HEK293 (cell line): ENCODE data around the gene LRP1B.

Source experiments
- CTCF ChIA-PET: fragments of 350-600 bp; formaldehyde crosslinking; extraction: SDS; loops from one replicate; lab custom pipeline; 2021; ENCODE audit warnings: antibody characterized with exemption; lab: Yijun Ruan, JAX
- POLR2A ChIA-PET: fragments of 300-600 bp; formaldehyde crosslinking; extraction: SDS; loops from one replicate; lab custom pipeline; 2020; ENCODE audit warnings: antibody characterized with exemption, inconsistent platforms; lab: Yijun Ruan, JAX
- H3K27ac ChIP-seq: fragments of 200-500 bp; sonication (Bioruptor generic); 2 replicates; pipeline ENCODE4 v1.5.1; 2014; ENCODE audit warnings: low read depth, low read length, control low read depth, inconsistent platforms; ENCODE audit errors: extremely low read depth
- H3K36me3 ChIP-seq, 2 experiments: fragments of 200-500 bp in 1 of 2; sonication (Bioruptor generic) in 1 of 2; 1 replicate in 1 of 2; 2 replicates in 1 of 2; pipeline ENCODE4 v1.5.1; 2014 to 2017; ENCODE audit warnings: inconsistent platforms in 2 of 2, low read length in 2 of 2; ENCODE audit not compliant: control insufficient read depth in 2 of 2, insufficient read depth in 1 of 2
- H3K4me1 ChIP-seq: fragments of 200-500 bp; sonication (Bioruptor generic); 2 replicates; pipeline ENCODE4 v1.5.1; 2014; ENCODE audit warnings: mild to moderate bottlenecking, low read length, inconsistent platforms; ENCODE audit not compliant: control insufficient read depth, insufficient read depth
- H3K4me3 ChIP-seq: 2 replicates; pipeline ENCODE4 v1.5.1; 2011; ENCODE audit warnings: low read depth, mild to moderate bottlenecking, control low read depth, low read length, moderate library complexity
- H3K9me3 ChIP-seq: fragments of 200-500 bp; sonication (Bioruptor generic); 2 replicates; pipeline ENCODE4 v1.5.1; 2014; ENCODE audit warnings: low read depth, low read length, inconsistent platforms; ENCODE audit not compliant: control insufficient read depth, insufficient read depth
- BCL6B ChIP-seq: fragments of 450-650 bp; formaldehyde crosslinking; IDR thresholded peaks from 2 replicates; pipeline ENCODE4 v1.5.1; 2017; ENCODE audit warnings: missing biosample characterization, missing genetic modification characterization
- EGR2 ChIP-seq: fragments of 450-650 bp; formaldehyde crosslinking; IDR thresholded peaks from 2 replicates; pipeline ENCODE4 v1.5.1; 2016; ENCODE audit warnings: low read depth, missing biosample characterization, missing genetic modification characterization
- REPIN1 ChIP-seq: fragments of 450-650 bp; formaldehyde crosslinking; IDR thresholded peaks from 2 replicates; pipeline ENCODE4 v1.5.1; 2017; ENCODE audit warnings: missing biosample characterization, missing genetic modification characterization, low read depth
- SCRT1 ChIP-seq: fragments of 450-650 bp; formaldehyde crosslinking; IDR thresholded peaks from 2 replicates; pipeline ENCODE4 v1.5.1; 2016; ENCODE audit warnings: missing biosample characterization, missing genetic modification characterization, borderline replicate concordance
- SP7 ChIP-seq: fragments of 450-650 bp; formaldehyde crosslinking; IDR thresholded peaks from 2 replicates; pipeline ENCODE4 v1.5.1; 2016; ENCODE audit warnings: missing biosample characterization, missing genetic modification characterization
- TCF7L2 ChIP-seq: IDR thresholded peaks from 2 replicates; pipeline ENCODE4 v1.6.1; 2011; ENCODE audit warnings: low read depth, mild to moderate bottlenecking, inconsistent platforms, low read length, moderate library complexity, borderline replicate concordance
- ZBTB21 ChIP-seq: fragments of 450-650 bp; formaldehyde crosslinking; IDR thresholded peaks from 2 replicates; pipeline ENCODE4 v1.5.1; 2017; ENCODE audit warnings: missing biosample characterization, missing genetic modification characterization
- ZEB2 ChIP-seq: fragments of 450-650 bp; formaldehyde crosslinking; IDR thresholded peaks from 2 replicates; pipeline ENCODE4 v1.5.1; 2016; ENCODE audit warnings: missing biosample characterization, missing genetic modification characterization
- ZFHX2 ChIP-seq: fragments of 450-650 bp; formaldehyde crosslinking; conservative IDR thresholded peaks from 2 replicates; pipeline ENCODE4 v1.5.1; 2016; ENCODE audit warnings: missing biosample characterization, missing genetic modification characterization
- ZNF112 ChIP-seq: fragments of 450-650 bp; formaldehyde crosslinking; IDR thresholded peaks from 2 replicates; pipeline ENCODE4 v1.5.0; 2017; ENCODE audit warnings: missing biosample characterization, missing genetic modification characterization
- ZNF146 ChIP-seq: fragments of 450-650 bp; formaldehyde crosslinking; IDR thresholded peaks from 2 replicates; pipeline ENCODE4 v1.5.1; 2016; ENCODE audit warnings: missing biosample characterization, missing genetic modification characterization
- ZNF16 ChIP-seq: fragments of 450-650 bp; formaldehyde crosslinking; IDR thresholded peaks from 2 replicates; pipeline ENCODE4 v1.5.1; 2016; ENCODE audit warnings: low read depth, missing biosample characterization, missing genetic modification characterization
- ZNF184 ChIP-seq: fragments of 450-650 bp; IDR thresholded peaks from 2 replicates; pipeline ENCODE4 v1.5.1; 2018; ENCODE audit warnings: missing biosample characterization, mild to moderate bottlenecking, missing genetic modification characterization
- ZNF211 ChIP-seq: fragments of 450-650 bp; formaldehyde crosslinking; IDR thresholded peaks from 2 replicates; pipeline ENCODE4 v1.5.1; 2016; ENCODE audit warnings: low read depth, missing biosample characterization, missing genetic modification characterization
- ZNF24 ChIP-seq: fragments of 450-650 bp; formaldehyde crosslinking; IDR thresholded peaks from 2 replicates; pipeline ENCODE4 v1.5.1; 2016; ENCODE audit warnings: missing biosample characterization, missing genetic modification characterization
- ZNF510 ChIP-seq: fragments of 450-650 bp; formaldehyde crosslinking; IDR thresholded peaks from 2 replicates; pipeline ENCODE4 v1.5.1; 2018; ENCODE audit warnings: mild to moderate bottlenecking, missing genetic modification characterization, missing biosample characterization; ENCODE audit not compliant: insufficient replicate concordance
- ZNF529 ChIP-seq: fragments of 450-650 bp; formaldehyde crosslinking; IDR thresholded peaks from 2 replicates; pipeline ENCODE4 v1.5.1; 2017; ENCODE audit warnings: missing genetic modification characterization, missing biosample characterization; ENCODE audit not compliant: insufficient replicate concordance
- ZNF548 ChIP-seq: fragments of 450-650 bp; formaldehyde crosslinking; IDR thresholded peaks from 2 replicates; pipeline ENCODE4 v1.5.1; 2016; ENCODE audit warnings: missing biosample characterization, missing genetic modification characterization
- ZNF571 ChIP-seq: fragments of 450-650 bp; formaldehyde crosslinking; IDR thresholded peaks from 2 replicates; pipeline ENCODE4 v1.5.0; 2017; ENCODE audit warnings: missing biosample characterization, missing genetic modification characterization
- ZNF596 ChIP-seq: fragments of 450-650 bp; IDR thresholded peaks from 2 replicates; pipeline ENCODE4 v1.5.0; 2018; ENCODE audit warnings: missing biosample characterization, mild to moderate bottlenecking, missing genetic modification characterization, moderate library complexity
- ZNF670 ChIP-seq: fragments of 450-650 bp; formaldehyde crosslinking; IDR thresholded peaks from 2 replicates; pipeline ENCODE4 v1.5.1; 2016; ENCODE audit warnings: missing biosample characterization, missing genetic modification characterization, low read depth
- ZNF707 ChIP-seq: fragments of 450-650 bp; formaldehyde crosslinking; IDR thresholded peaks from 2 replicates; pipeline ENCODE4 v1.5.1; 2016; ENCODE audit warnings: missing biosample characterization, missing genetic modification characterization
- ZNF777 ChIP-seq: fragments of 450-650 bp; formaldehyde crosslinking; IDR thresholded peaks from 2 replicates; pipeline ENCODE4 v1.5.1; 2017; ENCODE audit warnings: missing biosample characterization, missing genetic modification characterization, borderline replicate concordance
- ZNF792 ChIP-seq: fragments of 450-650 bp; formaldehyde crosslinking; IDR thresholded peaks from 2 replicates; pipeline ENCODE4 v1.5.1; 2016; ENCODE audit warnings: missing biosample characterization, missing genetic modification characterization
- ZSCAN4 ChIP-seq: fragments of 450-650 bp; formaldehyde crosslinking; IDR thresholded peaks from 2 replicates; pipeline ENCODE4 v1.5.1; 2017; ENCODE audit warnings: missing biosample characterization, missing genetic modification characterization
- TF ChIP-seq, protein P1 (sequence below): fragments of 450-650 bp; formaldehyde crosslinking; IDR thresholded peaks from 2 replicates; pipeline ENCODE4 v1.5.1; 2016; ENCODE audit warnings: missing biosample characterization, missing genetic modification characterization
- TF ChIP-seq, protein P2 (sequence below): fragments of 450-650 bp; formaldehyde crosslinking; IDR thresholded peaks from 2 replicates; pipeline ENCODE4 v1.5.1; 2016; ENCODE audit warnings: missing biosample characterization, missing genetic modification characterization
- TF ChIP-seq, protein P3 (sequence below): fragments of 450-650 bp; formaldehyde crosslinking; IDR thresholded peaks from 2 replicates; pipeline ENCODE4; 2016; ENCODE audit warnings: missing biosample characterization, missing genetic modification characterization

LRP1B gene

GRCh38 chr2:141186413-141187074, 944.3 kb downstream of the LRP1B start:
- TF ChIP-seq ZNF510 (tag by site-specific recombination): no peak
- no peak for TF ChIP-seq ZNF529 (tag by site-specific recombination)
- TF ChIP-seq ZSCAN4 (tag by site-specific recombination): no peak
- TF ChIP-seq ZNF16: no peak
- TF ChIP-seq ZNF777: no peak
- TF ChIP-seq ZNF670 (tag by site-specific recombination): no peak
- no peak for TF ChIP-seq ZFHX2
- TF ChIP-seq SCRT1 (tag by site-specific recombination): no peak
- TF ChIP-seq, protein P1, sequence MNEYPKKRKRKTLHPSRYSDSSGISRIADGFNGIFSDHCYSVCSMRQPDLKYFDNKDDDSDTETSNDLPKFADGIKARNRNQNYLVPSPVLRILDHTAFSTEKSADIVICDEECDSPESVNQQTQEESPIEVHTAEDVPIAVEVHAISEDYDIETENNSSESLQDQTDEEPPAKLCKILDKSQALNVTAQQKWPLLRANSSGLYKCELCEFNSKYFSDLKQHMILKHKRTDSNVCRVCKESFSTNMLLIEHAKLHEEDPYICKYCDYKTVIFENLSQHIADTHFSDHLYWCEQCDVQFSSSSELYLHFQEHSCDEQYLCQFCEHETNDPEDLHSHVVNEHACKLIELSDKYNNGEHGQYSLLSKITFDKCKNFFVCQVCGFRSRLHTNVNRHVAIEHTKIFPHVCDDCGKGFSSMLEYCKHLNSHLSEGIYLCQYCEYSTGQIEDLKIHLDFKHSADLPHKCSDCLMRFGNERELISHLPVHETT (tag by site-specific recombination): no peak
- TF ChIP-seq ZNF571: no peak
- no peak for TF ChIP-seq ZNF792
- no peak for TF ChIP-seq SP7 (tag by site-specific recombination)
- no peak for TF ChIP-seq ZBTB21
- TF ChIP-seq, protein P2, sequence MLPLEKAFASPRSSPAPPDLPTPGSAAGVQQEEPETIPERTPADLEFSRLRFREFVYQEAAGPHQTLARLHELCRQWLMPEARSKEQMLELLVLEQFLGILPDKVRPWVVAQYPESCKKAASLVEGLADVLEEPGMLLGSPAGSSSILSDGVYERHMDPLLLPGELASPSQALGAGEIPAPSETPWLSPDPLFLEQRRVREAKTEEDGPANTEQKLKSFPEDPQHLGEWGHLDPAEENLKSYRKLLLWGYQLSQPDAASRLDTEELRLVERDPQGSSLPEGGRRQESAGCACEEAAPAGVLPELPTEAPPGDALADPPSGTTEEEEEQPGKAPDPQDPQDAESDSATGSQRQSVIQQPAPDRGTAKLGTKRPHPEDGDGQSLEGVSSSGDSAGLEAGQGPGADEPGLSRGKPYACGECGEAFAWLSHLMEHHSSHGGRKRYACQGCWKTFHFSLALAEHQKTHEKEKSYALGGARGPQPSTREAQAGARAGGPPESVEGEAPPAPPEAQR (tag by site-specific recombination): no peak
- no peak overlapping the region for H3K4me3 ChIP-seq
- ChIA-PET CTCF (no interaction called here), POLR2A (no interaction called here)
- H3K9me3 ChIP-seq: no peaks in the 10 kb centered on the region
- H3K27ac ChIP-seq: no peak overlapping the region
- no peaks in the 10 kb centered on the region for H3K36me3 ChIP-seq
- H3K4me1 ChIP-seq: no peaks in the 10 kb centered on the region

DNA sequence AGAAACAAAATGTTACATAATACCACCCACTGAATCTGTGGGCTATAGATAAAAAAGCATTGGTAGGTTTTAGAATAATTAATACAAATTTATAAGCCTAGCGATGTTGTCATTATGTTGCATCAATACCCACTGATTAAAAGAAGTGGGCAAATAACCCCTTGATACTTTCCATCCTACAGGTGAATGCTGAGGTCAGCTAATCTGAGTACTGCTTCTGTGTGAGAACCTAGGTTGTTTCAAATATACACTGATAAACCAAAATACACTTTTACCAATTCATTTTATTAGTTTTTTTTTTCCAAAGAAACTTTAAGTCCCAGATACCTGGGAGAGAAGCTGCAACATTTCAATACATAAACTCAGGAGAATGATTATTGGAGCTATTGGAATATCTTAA, 948.6 kb downstream of the LRP1B start:
- no peaks in the 10 kb centered on the region for H3K36me3 ChIP-seq
- H3K9me3 ChIP-seq: no peaks in the 10 kb centered on the region
- no peak overlapping the region for H3K4me3 ChIP-seq
- no peaks in the 10 kb centered on the region for H3K4me1 ChIP-seq
- CTCF ChIA-PET: no interaction called here
- no peak for TF ChIP-seq REPIN1
- no peak for TF ChIP-seq ZNF707 (tag by site-specific recombination)
- no peak for TF ChIP-seq TCF7L2
- no peak for TF ChIP-seq ZNF596 (tag by site-specific recombination)
- TF ChIP-seq, protein P3, sequence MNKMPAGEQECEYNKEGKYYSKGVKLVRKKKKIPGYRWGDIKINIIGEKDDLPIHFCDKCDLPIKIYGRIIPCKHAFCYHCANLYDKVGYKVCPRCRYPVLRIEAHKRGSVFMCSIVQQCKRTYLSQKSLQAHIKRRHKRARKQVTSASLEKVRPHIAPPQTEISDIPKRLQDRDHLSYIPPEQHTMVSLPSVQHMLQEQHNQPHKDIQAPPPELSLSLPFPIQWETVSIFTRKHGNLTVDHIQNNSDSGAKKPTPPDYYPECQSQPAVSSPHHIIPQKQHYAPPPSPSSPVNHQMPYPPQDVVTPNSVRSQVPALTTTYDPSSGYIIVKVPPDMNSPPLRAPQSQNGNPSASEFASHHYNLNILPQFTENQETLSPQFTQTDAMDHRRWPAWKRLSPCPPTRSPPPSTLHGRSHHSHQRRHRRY (tag by site-specific recombination): no peak
- TF ChIP-seq ZNF24 (tag by site-specific recombination): no peak
- TF ChIP-seq ZNF112: no peak
- no peak for TF ChIP-seq ZNF184 (tag by site-specific recombination)
- no peak for TF ChIP-seq ZEB2 (tag by site-specific recombination)
- TF ChIP-seq ZNF211: no peak
- no peak for TF ChIP-seq ZNF548
- TF ChIP-seq ZNF146: no peak
- no peak for TF ChIP-seq BCL6B (tag by site-specific recombination)
- no peak for TF ChIP-seq EGR2
- POLR2A ChIA-PET: interaction anchor here (0.5 kb wide), 1 partner anchor 17 kb away, joined by 3 read pairs; no protein-coding TSS in a partner anchor
- H3K27ac ChIP-seq: no peak overlapping the region
